ENCODE results near the gene DEFB119.

DNA sequence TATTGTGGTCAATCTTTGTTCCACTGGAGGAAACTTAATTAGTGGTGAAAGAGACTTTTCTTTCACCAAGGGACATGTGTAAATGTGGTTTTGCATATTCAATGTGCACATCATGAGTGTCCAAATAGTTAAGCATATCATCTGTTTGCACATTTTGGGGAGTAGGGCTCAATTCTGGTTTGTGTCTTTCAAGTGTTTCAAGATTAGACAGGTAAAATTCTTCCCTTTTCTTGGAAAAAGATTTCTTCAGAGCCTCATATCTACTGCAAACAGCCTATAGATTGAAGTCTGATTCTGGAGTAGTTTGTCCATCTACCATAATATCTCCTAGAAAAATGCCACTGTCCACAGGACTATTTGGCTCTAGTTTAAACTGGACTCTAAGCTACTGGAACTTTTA, 48.9 kb downstream of the DEFB119 start:
- TF ChIP-seq, protein P1, sequence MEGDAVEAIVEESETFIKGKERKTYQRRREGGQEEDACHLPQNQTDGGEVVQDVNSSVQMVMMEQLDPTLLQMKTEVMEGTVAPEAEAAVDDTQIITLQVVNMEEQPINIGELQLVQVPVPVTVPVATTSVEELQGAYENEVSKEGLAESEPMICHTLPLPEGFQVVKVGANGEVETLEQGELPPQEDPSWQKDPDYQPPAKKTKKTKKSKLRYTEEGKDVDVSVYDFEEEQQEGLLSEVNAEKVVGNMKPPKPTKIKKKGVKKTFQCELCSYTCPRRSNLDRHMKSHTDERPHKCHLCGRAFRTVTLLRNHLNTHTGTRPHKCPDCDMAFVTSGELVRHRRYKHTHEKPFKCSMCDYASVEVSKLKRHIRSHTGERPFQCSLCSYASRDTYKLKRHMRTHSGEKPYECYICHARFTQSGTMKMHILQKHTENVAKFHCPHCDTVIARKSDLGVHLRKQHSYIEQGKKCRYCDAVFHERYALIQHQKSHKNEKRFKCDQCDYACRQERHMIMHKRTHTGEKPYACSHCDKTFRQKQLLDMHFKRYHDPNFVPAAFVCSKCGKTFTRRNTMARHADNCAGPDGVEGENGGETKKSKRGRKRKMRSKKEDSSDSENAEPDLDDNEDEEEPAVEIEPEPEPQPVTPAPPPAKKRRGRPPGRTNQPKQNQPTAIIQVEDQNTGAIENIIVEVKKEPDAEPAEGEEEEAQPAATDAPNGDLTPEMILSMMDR (IDR thresholded peaks at IDR 0.05) = no peak
- no peak for TF ChIP-seq EP300 (IDR thresholded peaks at IDR 0.05)
- TF ChIP-seq POLR2AphosphoS5 (IDR thresholded peaks at IDR 0.05) = no peak
